Heart left ventricle (tissue), 13 donors: ENCODE data around the gene SRR.

Source experiments
- POLR2A ChIP-seq, 2 donors: fragments of 450-650 bp; IDR thresholded peaks; one replicate each; pipeline ENCODE4 v1.6.1; 2017; ENCODE audit warnings: antibody characterized with exemption in 2 of 2, mild to moderate bottlenecking in 2 of 2, moderate library complexity in 2 of 2
- TF ChIP-seq, protein P1 (sequence below), 12 donors: fragments of 200-600 bp; sonication (generic) in 4 of 12; IDR thresholded peaks; one replicate each; pipeline versions ENCODE4 v1.5.0 to v1.8.0; 2018 to 2022; ENCODE audit warnings: antibody characterized with exemption in 12 of 12, mild to moderate bottlenecking in 5 of 12
- donor health status: ischemic (EF 13 %, LVEDD 7.1; RV severe dilation, severe dysfunction).
- donor health status: DM: no; HTN: yes; CAD: no.
- donor health status: DM: no; HTN: no; CAD: no.
- donor health status: ischemic (EF 25% LVEDD 6.9; RV normal size, moderate dysfunction).
- donor health status: ischemic (EF 25% LVEDD 5.7; RV mildly dilated, moderate dysfunction).
- donor health status: ischemic (EF 35%, LVEDD 5.7; RV mildly dilated, moderate dysfunction).
- donor health status: nonischemic (EF 11% LVEDD 7.7; RV severe dilation, severe dysfunction).
- donor health status: DM: yes; HTN: yes; CAD: no.
- donor health status: PGD.
- donor health status: ischemic (EF 29% LVEDD 5.4; RV normal size, mild dysfunction).
- donor health status: nonischemic (EF 23%, LVEDD 6.1; RV moderate dilation, normal function).

GRCh38 chr17:2369039-2369438 is 65.3 kb downstream of the SRR start:
- TF ChIP-seq, protein P1, sequence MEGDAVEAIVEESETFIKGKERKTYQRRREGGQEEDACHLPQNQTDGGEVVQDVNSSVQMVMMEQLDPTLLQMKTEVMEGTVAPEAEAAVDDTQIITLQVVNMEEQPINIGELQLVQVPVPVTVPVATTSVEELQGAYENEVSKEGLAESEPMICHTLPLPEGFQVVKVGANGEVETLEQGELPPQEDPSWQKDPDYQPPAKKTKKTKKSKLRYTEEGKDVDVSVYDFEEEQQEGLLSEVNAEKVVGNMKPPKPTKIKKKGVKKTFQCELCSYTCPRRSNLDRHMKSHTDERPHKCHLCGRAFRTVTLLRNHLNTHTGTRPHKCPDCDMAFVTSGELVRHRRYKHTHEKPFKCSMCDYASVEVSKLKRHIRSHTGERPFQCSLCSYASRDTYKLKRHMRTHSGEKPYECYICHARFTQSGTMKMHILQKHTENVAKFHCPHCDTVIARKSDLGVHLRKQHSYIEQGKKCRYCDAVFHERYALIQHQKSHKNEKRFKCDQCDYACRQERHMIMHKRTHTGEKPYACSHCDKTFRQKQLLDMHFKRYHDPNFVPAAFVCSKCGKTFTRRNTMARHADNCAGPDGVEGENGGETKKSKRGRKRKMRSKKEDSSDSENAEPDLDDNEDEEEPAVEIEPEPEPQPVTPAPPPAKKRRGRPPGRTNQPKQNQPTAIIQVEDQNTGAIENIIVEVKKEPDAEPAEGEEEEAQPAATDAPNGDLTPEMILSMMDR (IDR thresholded peaks at IDR 0.05), result no peak
- TF ChIP-seq POLR2A (IDR thresholded peaks at IDR 0.05), result no peak
